Middle frontal gyrus (tissue), 1 donor: ENCODE results near the gene IDH3G.

ENCODE experiments used
- DNase-seq: peaks from one replicate; pipeline ENCODE4 v3.0.0-alpha.2; 2015; ENCODE audit warnings: low spot score; ENCODE audit errors: extremely low spot score

IDH3G gene

DNA sequence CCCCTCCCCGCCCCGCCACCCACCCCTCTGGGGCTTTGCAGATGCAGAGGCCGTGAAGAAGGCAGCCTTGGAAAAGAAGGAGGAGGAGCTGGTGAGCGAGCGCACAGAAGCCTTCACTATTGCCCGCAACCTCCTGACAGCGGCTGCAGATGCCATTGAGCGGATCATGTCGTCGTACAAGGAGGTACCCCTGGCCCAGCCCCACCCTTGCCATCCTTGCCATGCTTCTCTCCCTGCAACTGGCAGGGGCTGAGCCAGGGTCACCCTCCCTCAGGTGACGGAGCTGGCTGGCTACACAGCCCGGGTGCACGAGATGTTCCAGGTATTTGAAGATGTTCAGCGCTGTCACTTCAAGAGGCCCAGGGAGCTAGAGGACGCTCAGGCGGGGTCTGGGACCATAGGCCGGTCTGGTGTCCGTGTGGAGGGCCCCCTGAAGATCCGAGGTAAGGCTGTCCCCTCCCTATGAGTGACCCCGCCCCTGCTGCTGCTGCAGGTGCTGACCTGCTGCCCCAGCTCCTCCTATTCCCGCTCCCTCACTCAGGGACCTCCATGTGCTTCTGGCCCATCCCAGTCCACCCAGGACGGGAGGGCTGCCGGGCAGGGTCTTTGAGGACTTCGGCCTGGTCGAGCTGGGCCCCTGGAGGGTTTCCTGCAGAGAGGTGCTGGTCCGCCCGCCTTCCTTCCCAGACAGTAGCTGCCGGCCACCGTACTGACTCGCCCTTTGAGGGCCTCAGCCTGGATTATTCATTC, 57.9 kb downstream of the IDH3G start:
- no peak for DNase-seq
